Suprapubic skin (tissue), 4 donors: Measurements from ENCODE around the gene MMP2. TPM values are rescaled to one million over a fixed set of nuclear protein-coding genes. Genes with fewer than 3 reads are reported as not detected.

Source experiments
- DNase-seq, 2 donors: peaks; one replicate each; pipeline ENCODE4 v3.0.0-alpha.2; 2019; ENCODE audit warnings: low spot score in 2 of 2
- H3K27ac ChIP-seq: fragments of 200-600 bp; sonication (generic); one replicate; pipeline ENCODE4 v1.5.1; 2019
- H3K27me3 ChIP-seq: fragments of 200-600 bp; sonication (generic); one replicate; pipeline ENCODE4 v1.5.1; 2019
- H3K36me3 ChIP-seq: fragments of 200-600 bp; sonication (generic); one replicate; pipeline ENCODE4 v1.5.1; 2019
- H3K4me1 ChIP-seq: fragments of 200-600 bp; sonication (generic); one replicate; pipeline ENCODE4 v1.5.1; 2019
- H3K4me3 ChIP-seq: fragments of 200-600 bp; sonication (generic); one replicate; pipeline ENCODE4 v1.5.1; 2019; ENCODE audit warnings: mild to moderate bottlenecking
- H3K9me3 ChIP-seq: fragments of 200-600 bp; sonication (generic); one replicate; pipeline ENCODE4 v1.5.1; 2019
- CTCF ChIP-seq, 2 donors: fragments of 200-600 bp in 1 of 2; fragments of 450-650 bp in 1 of 2; sonication (generic) in 1 of 2; IDR thresholded peaks; one replicate each; pipeline ENCODE4 v1.5.1; 2016 to 2019; ENCODE audit warnings: antibody characterized with exemption in 2 of 2, mild to moderate bottlenecking in 1 of 2, moderate library complexity in 1 of 2
- EP300 ChIP-seq: sonication (generic); formaldehyde crosslinking; IDR thresholded peaks from one replicate; pipeline ENCODE4 v1.6.1; 2017; ENCODE audit warnings: antibody characterized with exemption
- POLR2A ChIP-seq, 2 donors: fragments of 450-650 bp; IDR thresholded peaks; one replicate each; pipeline ENCODE4 v1.6.1; 2017; ENCODE audit warnings: antibody characterized with exemption in 2 of 2, mild to moderate bottlenecking in 2 of 2, moderate library complexity in 2 of 2
- POLR2AphosphoS5 ChIP-seq, 3 donors: sonication (generic); formaldehyde crosslinking; IDR thresholded peaks; one replicate each; pipeline ENCODE4 v1.6.1; 2017; ENCODE audit warnings: antibody characterized with exemption in 3 of 3
- WGBS: methylation state at CpG from one replicate; pipeline ENCODE4 v1.1.5; 2018; 5-methylcytosine and 5-hydroxymethylcytosine counted together
- total RNA-seq, 4 donors: library from RNA; depleted of rRNA; stranded (reverse); fragments of >200 nt; gene quantifications; one replicate each; pipeline ENCODE4 v1.1.0, GENCODE V29; 2016

MMP2 gene
- total RNA-seq, 4 donors from 2014 or later = 71.4 to 175 (median 120) TPM

DNA sequence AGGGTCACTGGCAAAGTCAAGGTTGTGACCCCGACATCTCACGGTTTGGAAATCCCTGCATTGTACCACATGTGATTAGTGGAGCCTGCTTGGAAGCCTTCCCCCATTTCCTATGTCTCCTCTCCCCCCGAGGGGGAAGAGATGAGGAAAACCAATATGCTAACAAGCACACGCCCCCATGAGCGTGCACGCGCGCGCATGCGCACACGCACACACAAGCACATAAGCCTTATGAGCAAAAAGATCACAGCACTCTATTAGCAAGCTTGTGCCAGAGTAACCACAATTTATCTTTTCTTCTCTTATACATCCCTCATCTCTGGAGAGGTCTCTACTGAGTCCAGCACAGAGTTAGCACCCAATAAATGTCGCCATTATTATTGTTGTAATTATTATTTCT is 31.8 kb upstream of the MMP2 start:
- WGBS = 97% methylated on average over 12 of the region's 12 CpGs
- no peaks in the 10 kb centered on the region for H3K9me3 ChIP-seq
- no peaks in the 10 kb centered on the region for H3K27me3 ChIP-seq
- no peak for TF ChIP-seq CTCF (IDR thresholded peaks at IDR 0.05)
- TF ChIP-seq POLR2AphosphoS5 (IDR thresholded peaks at IDR 0.05) = no peak
- TF ChIP-seq EP300 = no peak
- no peak for TF ChIP-seq POLR2A (IDR thresholded peaks at IDR 0.05)
- H3K27ac ChIP-seq = no peak overlapping the region
- no peak overlapping the region for H3K4me3 ChIP-seq
- DNase-seq = no peak
- peaks cover 4% of the 10 kb centered on the region for H3K4me1 ChIP-seq
- H3K36me3 ChIP-seq = no peaks in the 10 kb centered on the region

DNA sequence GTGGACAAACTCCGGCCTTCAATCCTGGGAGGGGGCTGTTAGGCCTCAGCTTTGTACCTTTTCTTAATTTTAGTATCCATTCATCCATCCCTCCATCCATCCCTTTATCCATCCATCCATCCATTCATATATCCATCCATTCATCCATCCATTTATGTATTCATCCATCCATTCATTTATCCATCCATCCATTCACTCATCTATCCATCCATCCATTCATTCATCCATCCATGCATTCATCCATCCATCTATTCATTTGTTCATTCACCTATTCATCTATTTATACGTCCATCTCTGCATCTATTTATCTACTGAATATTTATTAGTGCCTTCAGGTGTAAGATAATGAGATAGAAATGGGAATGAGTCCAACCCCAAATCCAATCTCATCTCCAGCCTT is 26.0 kb upstream of the MMP2 start:
- Histone ChIP-seq H3K4me3 (no peak overlapping the region), H3K27me3 (no peaks in the 10 kb centered on the region), H3K27ac (no peak overlapping the region), H3K4me1 (no peaks in the 10 kb centered on the region), H3K9me3 (no peaks in the 10 kb centered on the region), H3K36me3 (no peaks in the 10 kb centered on the region)
- TF ChIP-seq EP300 (no peak), POLR2A (IDR thresholded peaks at IDR 0.05) (no peak), POLR2AphosphoS5 (IDR thresholded peaks at IDR 0.05) (no peak), CTCF (IDR thresholded peaks at IDR 0.05) (no peak)
- 80% methylated on average over 2 of the region's 2 CpGs for WGBS
- DNase-seq = no peak

DNA sequence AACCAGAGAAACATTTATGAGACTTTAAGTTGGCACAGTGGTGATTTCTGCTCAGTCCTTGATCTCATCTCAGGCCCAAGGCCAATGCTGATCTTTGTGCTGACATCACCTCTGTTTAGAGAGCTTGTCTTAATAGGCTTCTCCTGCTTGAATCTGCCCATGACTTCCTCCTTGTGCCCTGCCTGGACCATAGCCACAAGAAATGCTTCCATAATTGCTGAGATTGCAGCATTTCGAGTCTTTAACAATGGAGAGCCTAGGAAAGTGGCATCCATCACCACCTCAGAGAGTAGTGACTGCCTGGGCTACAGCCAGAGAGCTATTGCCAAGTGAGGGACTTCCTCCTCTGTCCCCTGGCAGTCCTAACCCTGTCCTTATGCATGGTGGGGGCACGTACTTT is 25.1 kb upstream of the MMP2 start:
- WGBS = 51% methylated on average over 2 of the region's 2 CpGs
- no peak for DNase-seq
- TF ChIP-seq POLR2AphosphoS5 (IDR thresholded peaks at IDR 0.05) = no peak
- TF ChIP-seq POLR2A (IDR thresholded peaks at IDR 0.05) = no peak
- TF ChIP-seq EP300 = no peak
- TF ChIP-seq CTCF (IDR thresholded peaks at IDR 0.05) = no peak

GRCh38 chr16:55454861-55455260 is 24.1 kb upstream of the MMP2 start:
- Histone ChIP-seq H3K36me3 (no peaks in the 10 kb centered on the region), H3K27ac (no peak overlapping the region), H3K27me3 (no peaks in the 10 kb centered on the region), H3K4me1 (no peaks in the 10 kb centered on the region), H3K9me3 (no peaks in the 10 kb centered on the region), H3K4me3 (no peak overlapping the region)
- 83% methylated on average over 6 of the region's 6 CpGs for WGBS
- no peak for TF ChIP-seq CTCF (IDR thresholded peaks at IDR 0.05)
- no peak for TF ChIP-seq EP300
- no peak for TF ChIP-seq POLR2A (IDR thresholded peaks at IDR 0.05)
- TF ChIP-seq POLR2AphosphoS5 (IDR thresholded peaks at IDR 0.05) = no peak
- DNase-seq = no peak

More for the DNA sequence above, 25.1 kb upstream of the MMP2 start:
- H3K27ac ChIP-seq = no peak overlapping the region
- no peaks in the 10 kb centered on the region for H3K36me3 ChIP-seq
- H3K27me3 ChIP-seq = no peaks in the 10 kb centered on the region
- no peak overlapping the region for H3K4me3 ChIP-seq
- H3K4me1 ChIP-seq = no peaks in the 10 kb centered on the region
- no peaks in the 10 kb centered on the region for H3K9me3 ChIP-seq

- no peak for DNase-seq
- 83% methylated on average over 6 of the region's 6 CpGs for WGBS
Observed at GRCh38 chr16:55462241-55462640, 16.8 kb upstream of the MMP2 start.

More at GRCh38 chr16:55462241-55462640, 16.8 kb upstream of the MMP2 start:
- no peaks in the 10 kb centered on the region for H3K27me3 ChIP-seq
- no peaks in the 10 kb centered on the region for H3K36me3 ChIP-seq
- no peak overlapping the region for H3K27ac ChIP-seq
- no peaks in the 10 kb centered on the region for H3K9me3 ChIP-seq
- H3K4me1 ChIP-seq = no peaks in the 10 kb centered on the region
- no peak overlapping the region for H3K4me3 ChIP-seq
- TF ChIP-seq CTCF (IDR thresholded peaks at IDR 0.05) (no peak), POLR2A (IDR thresholded peaks at IDR 0.05) (no peak), EP300 (no peak), POLR2AphosphoS5 (IDR thresholded peaks at IDR 0.05) (no peak)
